Measurements from ENCODE around the gene CASZ1. TPM values are rescaled to one million over a fixed set of nuclear protein-coding genes. Genes with fewer than 3 reads are reported as not detected.

CASZ1 gene
- total and polyA plus RNA-seq, 8 donors = 6.0 to 166 (median 39.8) TPM

DNA sequence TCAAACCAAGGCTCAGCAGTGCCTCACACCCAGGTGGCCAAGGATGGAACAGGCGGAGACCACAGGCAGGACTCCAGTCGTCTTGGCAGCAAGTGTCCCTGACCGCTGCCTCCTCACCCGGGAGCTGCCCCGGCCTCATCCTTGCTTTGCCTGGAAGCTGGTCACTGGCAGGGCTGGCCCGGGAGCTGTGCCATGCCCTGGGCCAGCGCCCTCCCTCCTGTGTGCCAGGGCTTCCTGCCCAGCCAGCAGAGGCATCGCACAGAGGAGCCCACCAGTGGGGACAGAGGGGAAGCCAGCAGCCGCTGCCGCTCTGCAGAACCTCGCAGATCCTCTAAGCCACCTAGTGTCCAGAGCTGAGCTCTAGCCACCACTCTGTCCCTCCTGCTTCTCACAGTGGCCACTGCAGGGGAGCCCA is 7.8 kb downstream of the CASZ1 start:
- WGBS, 5 donors = 12 to 26% (median 19%) methylated on average over 9 to 11 of the region's 11 CpGs
- Histone ChIP-seq H3K9me3 (no peaks in the 10 kb centered on the region), H3K4me3 (peak overlapping the region in 1 of 4 donors; percentile 14), H3K27ac (peak overlapping the region; percentile 33 to 92 (median 91)), H3K27me3 (peaks cover 0 to 66% (median 6%) of the 10 kb centered on the region in 3 donors), H3K36me3 (no peaks in the 10 kb centered on the region), H3K4me1 (peaks cover 55 to 100% (median 77%) of the 10 kb centered on the region in 4 donors)
- intact Hi-C loops (cut with DNase I; ENCODE audit: low total_unique reads) = no loop called here
- DNase-seq = peak; percentile 70 to 73
- peak in 2 of 3 donors; percentile 22 to 31 for TF ChIP-seq POLR2AphosphoS5 (IDR thresholded peaks at IDR 0.05)
- no peak for TF ChIP-seq EP300 (IDR thresholded peaks at IDR 0.05)
- TF ChIP-seq, protein P1, sequence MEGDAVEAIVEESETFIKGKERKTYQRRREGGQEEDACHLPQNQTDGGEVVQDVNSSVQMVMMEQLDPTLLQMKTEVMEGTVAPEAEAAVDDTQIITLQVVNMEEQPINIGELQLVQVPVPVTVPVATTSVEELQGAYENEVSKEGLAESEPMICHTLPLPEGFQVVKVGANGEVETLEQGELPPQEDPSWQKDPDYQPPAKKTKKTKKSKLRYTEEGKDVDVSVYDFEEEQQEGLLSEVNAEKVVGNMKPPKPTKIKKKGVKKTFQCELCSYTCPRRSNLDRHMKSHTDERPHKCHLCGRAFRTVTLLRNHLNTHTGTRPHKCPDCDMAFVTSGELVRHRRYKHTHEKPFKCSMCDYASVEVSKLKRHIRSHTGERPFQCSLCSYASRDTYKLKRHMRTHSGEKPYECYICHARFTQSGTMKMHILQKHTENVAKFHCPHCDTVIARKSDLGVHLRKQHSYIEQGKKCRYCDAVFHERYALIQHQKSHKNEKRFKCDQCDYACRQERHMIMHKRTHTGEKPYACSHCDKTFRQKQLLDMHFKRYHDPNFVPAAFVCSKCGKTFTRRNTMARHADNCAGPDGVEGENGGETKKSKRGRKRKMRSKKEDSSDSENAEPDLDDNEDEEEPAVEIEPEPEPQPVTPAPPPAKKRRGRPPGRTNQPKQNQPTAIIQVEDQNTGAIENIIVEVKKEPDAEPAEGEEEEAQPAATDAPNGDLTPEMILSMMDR (IDR thresholded peaks at IDR 0.05) = peak in 5 of 7 experiments; percentile 26 to 56 (median 29)

DNA sequence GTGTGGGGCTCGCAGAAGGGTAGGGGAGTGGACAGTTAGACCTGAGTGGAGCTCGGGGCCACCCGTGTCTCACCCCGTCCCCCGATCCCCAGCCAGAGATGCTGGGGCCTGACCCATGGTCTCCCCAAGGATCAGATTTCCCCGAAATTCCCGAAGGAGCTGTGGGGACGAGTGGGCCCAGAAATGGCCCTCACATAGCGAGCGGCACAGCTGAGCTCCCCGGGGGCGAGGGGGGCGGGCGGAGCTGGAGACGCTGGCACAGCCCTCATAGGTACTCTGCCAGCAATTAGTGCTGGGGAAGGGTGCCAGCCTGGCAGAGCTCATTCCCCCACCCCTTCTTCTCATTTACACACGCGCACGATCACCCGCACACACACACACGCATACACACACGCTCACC is 9.2 kb downstream of the CASZ1 start:
- 53 to 74% (median 68%) methylated on average over 13 to 21 of the region's 21 CpGs for WGBS, 5 donors
- Histone ChIP-seq H3K9me3 (no peaks in the 10 kb centered on the region), H3K36me3 (no peaks in the 10 kb centered on the region), H3K4me1 (peaks cover 57 to 100% (median 79%) of the 10 kb centered on the region in 4 donors), H3K4me3 (no peak overlapping the region), H3K27ac (peak overlapping the region; percentile 39 to 92 (median 91)), H3K27me3 (peaks cover 0 to 54% (median 4%) of the 10 kb centered on the region in 3 donors)
- intact Hi-C loops (cut with DNase I; ENCODE audit: low total_unique reads) = no loop called here
- no peak for TF ChIP-seq POLR2AphosphoS5 (IDR thresholded peaks at IDR 0.05)
- no peak for DNase-seq

DNA sequence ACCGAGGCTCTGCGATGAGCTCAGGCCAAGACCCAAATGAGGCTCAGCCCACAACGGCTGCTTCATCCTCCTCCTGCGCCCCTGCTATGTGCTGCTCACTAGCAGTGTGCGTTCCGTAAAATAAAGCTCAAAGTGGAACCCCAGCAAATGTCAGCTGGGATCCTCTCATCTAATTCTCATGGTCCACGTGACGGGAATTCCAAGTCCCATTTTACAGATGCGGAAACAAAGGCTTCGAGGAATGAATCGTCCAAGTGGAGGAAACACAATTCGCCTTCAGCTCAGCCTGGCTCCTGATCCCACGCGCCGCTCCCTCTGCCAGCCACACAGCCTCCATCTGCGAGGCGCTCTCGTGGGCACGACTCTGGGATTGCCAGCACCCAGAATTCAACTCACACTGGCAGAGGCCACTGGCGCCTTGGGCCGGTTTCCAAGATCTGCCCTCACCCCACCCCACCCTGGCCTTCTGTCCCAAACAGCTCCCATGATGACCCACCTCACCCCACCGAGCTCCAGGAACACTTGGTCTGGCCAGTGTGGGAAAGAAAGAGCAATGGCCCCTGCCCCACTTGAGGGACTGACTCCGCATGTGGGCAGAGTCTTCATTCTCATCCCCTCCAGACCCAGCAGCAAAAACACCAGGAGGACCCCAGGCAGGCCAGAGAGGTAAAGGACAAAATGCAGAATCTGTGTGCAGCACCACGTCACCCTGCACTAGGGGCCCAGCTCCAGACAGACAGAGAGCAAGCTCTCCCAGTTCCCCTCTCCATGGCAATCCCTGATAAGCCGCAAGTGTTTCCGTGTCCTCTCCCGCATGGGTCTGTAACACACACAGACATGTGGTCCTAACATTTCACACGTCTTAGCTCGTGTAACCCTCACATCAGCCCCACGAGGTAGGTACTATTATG is 10.5 kb downstream of the CASZ1 start:
- no peak for DNase-seq
- Histone ChIP-seq H3K27ac (peak overlapping the region; percentile 54 to 92 (median 84)), H3K9me3 (no peaks in the 10 kb centered on the region), H3K4me1 (peaks cover 65 to 100% (median 83%) of the 10 kb centered on the region in 4 donors), H3K27me3 (peaks cover 0 to 43% (median 4%) of the 10 kb centered on the region in 3 donors), H3K36me3 (no peaks in the 10 kb centered on the region), H3K4me3 (no peak overlapping the region)
- WGBS, 5 donors = 54 to 75% (median 70%) methylated on average over 29 to 30 of the region's 30 CpGs
- intact Hi-C loops (cut with DNase I; ENCODE audit: low total_unique reads) = no loop called here
- TF ChIP-seq POLR2AphosphoS5 (IDR thresholded peaks at IDR 0.05) = no peak
- TF ChIP-seq POLR2A (IDR thresholded peaks at IDR 0.05) = no peak
- TF ChIP-seq, protein P1 (IDR thresholded peaks at IDR 0.05) = no peak
- TF ChIP-seq EP300 (IDR thresholded peaks at IDR 0.05) = no peak

DNA sequence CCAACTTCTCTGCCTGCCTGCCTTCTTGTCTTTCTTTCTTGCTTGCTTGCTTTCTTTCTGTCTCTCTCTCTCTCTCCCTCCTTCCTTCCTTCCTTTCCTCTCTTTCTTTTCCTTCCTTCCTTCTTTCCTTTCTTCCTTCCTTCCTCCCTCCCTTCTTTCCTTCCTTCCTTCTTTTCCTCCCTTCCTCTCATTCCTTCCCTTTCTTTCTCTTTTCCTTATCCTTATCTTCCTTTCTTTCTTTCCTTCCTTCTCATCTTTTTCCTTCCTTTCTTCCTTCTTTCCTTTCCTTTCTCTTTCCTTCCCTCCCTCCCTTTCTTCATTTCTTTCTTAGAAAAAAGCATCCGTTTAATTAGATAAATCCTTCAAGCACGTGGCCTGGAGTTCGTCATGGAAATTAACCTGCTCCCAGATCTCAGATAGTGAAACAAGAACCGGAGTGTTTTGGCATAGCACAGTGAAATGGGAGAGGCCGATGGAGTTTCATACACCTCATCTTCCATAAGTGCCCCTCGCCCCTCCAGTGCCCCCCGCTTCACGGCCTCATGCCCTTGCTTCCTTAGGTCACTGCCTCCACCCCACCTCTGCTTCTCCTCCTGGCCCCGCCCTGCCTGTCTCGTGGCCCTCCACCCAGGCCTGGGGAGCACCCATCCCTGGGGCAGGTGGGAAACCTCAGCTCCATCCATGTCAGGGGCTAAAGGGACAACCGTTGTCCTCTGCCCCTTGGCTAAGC is 11.3 kb downstream of the CASZ1 start:
- H3K4me1 ChIP-seq = peaks cover 73 to 100% (median 84%) of the 10 kb centered on the region in 4 donors
- peak in 1 of 2 donors; percentile 49 for DNase-seq
- no peaks in the 10 kb centered on the region for H3K9me3 ChIP-seq
- no peak overlapping the region for H3K4me3 ChIP-seq
- peak overlapping the region; percentile 54 to 92 (median 84) for H3K27ac ChIP-seq
- 20 to 50% (median 36%) methylated on average over 11 of the region's 11 CpGs for WGBS, 5 donors
- H3K27me3 ChIP-seq = peaks cover 0 to 34% (median 4%) of the 10 kb centered on the region in 3 donors
- H3K36me3 ChIP-seq = no peaks in the 10 kb centered on the region
- TF ChIP-seq POLR2A (IDR thresholded peaks at IDR 0.05) (no peak), EP300 (IDR thresholded peaks at IDR 0.05) (no peak), POLR2AphosphoS5 (IDR thresholded peaks at IDR 0.05) (no peak)
- TF ChIP-seq, protein P1 (IDR thresholded peaks at IDR 0.05) = no peak
- intact Hi-C loops (cut with DNase I; ENCODE audit: low total_unique reads) = no loop called here

Measured in stomach (tissue), 9 donors.